HCT116 (cell line): ENCODE data around the gene SHISAL2A. TPM values are rescaled to one million over a fixed set of nuclear protein-coding genes. Genes with fewer than 3 reads are reported as not detected.

Experiments used
- ATAC-seq: fragments of 200-7000 bp; cut with Tn5 transposase; 2 replicates; pipeline ENCODE4 v1.9.1; 2020; ENCODE audit warnings: mild to moderate bottlenecking, moderate library complexity
- BruUV-seq: library from RNA; stranded (reverse); fragments of 400-500 nt; replicated peaks from 2 replicates; lab custom pipeline; 2021; lab: Mats Ljungman, UMichigan
- CTCF ChIA-PET: fragments of 300-600 bp; sonication (Branson Sonifier 250); formaldehyde crosslinking; loops from one replicate; lab custom pipeline; 2021; ENCODE audit warnings: antibody characterized with exemption; lab: Charles Lee
- POLR2A ChIA-PET: fragments of 300-600, 350-600 bp; sonication (Branson Sonifier 250); formaldehyde crosslinking; loops from one replicate; lab custom pipeline; 2021; ENCODE audit warnings: antibody characterized with exemption; lab: Charles Lee
- RAD21 ChIA-PET, 2 experiments: fragments of 300-600 bp; sonication (Branson Sonifier 250); formaldehyde crosslinking; loops; one replicate each; lab custom pipeline; 2023; ENCODE audit warnings: low total read pairs in 2 of 2; ENCODE audit not compliant: uncharacterized antibody in 2 of 2, unreplicated experiment in 2 of 2, low non-redundant PET in 1 of 2; lab: Charles Lee
- DNase-seq: peaks from one replicate; pipeline ENCODE4 v3.0.0-alpha.2; 2010; ENCODE audit warnings: low read depth, low spot score
- H2AFZ ChIP-seq: fragments of 200-600 bp; shearing (Covaris generic), sonication (generic); 2 replicates; pipeline ENCODE4 v1.6.1; 2017; ENCODE audit warnings: low read depth, mixed run types, mixed read lengths, antibody characterized with exemption, low read length; ENCODE audit not compliant: poor library complexity, severe bottlenecking
- H3K27ac ChIP-seq: 2 replicates; pipeline ENCODE4 v1.5.1; 2012; ENCODE audit warnings: low read depth, low read length
- H3K27me3 ChIP-seq: fragments of 200-600 bp; sonication (generic); 2 replicates; pipeline ENCODE4 v1.6.1; 2016; ENCODE audit warnings: mixed run types, low read length, mixed read lengths; ENCODE audit not compliant: insufficient read depth
- H3K36me3 ChIP-seq, 2 experiments: fragments of 200-500 bp in 1 of 2; fragments of 200-600 bp in 1 of 2; sonication (Bioruptor generic) in 1 of 2; sonication (generic) in 1 of 2; 2 replicates each; pipeline versions ENCODE4 v1.5.1 to v1.6.1; 2014 to 2016; ENCODE audit warnings: low read length in 2 of 2, inconsistent platforms in 1 of 2, mixed read lengths in 1 of 2, mixed run types in 1 of 2; ENCODE audit not compliant: insufficient read depth in 2 of 2, control insufficient read depth in 1 of 2
- H3K4me1 ChIP-seq, 2 experiments: fragments of 200-600 bp in 1 of 2; sonication (generic) in 1 of 2; 2 replicates each; pipeline versions ENCODE4 v1.5.1 to v1.6.1; 2012 to 2017; ENCODE audit warnings: low read length in 2 of 2, inconsistent platforms in 1 of 2, mild to moderate bottlenecking in 1 of 2, mixed read lengths in 1 of 2, mixed run types in 1 of 2, moderate library complexity in 1 of 2; ENCODE audit not compliant: insufficient read depth in 2 of 2, control insufficient read depth in 1 of 2
- H3K4me2 ChIP-seq: fragments of 200-600 bp; sonication (generic); 2 replicates; pipeline ENCODE4 v1.6.1; 2017; ENCODE audit warnings: mixed run types, low read length, mixed read lengths
- H3K4me3 ChIP-seq, 2 experiments: fragments of 200-600 bp in 1 of 2; sonication (generic) in 1 of 2; replicated peaks in 1 of 2; 2 replicates each; pipeline ENCODE4 v1.5.1; 2011 to 2016; ENCODE audit warnings: low read length in 2 of 2, control low read depth in 1 of 2, low read depth in 1 of 2, mild to moderate bottlenecking in 1 of 2, mixed read lengths in 1 of 2, mixed run types in 1 of 2
- H3K79me2 ChIP-seq: fragments of 200-600 bp; sonication (generic); 2 replicates; pipeline ENCODE4 v1.6.1; 2017; ENCODE audit warnings: mild to moderate bottlenecking, mixed run types, low read length, moderate library complexity, mixed read lengths; ENCODE audit not compliant: insufficient read depth
- H3K9ac ChIP-seq: fragments of 200-600 bp; sonication (generic); 2 replicates; pipeline ENCODE4 v1.6.1; 2016; ENCODE audit warnings: low read length, mixed read lengths
- H3K9me2 ChIP-seq: fragments of 200-600 bp; sonication (generic), shearing (Covaris generic); 2 replicates; pipeline ENCODE4 v1.6.1; 2017; ENCODE audit warnings: mixed run types, mild to moderate bottlenecking, moderate library complexity; ENCODE audit not compliant: insufficient read depth
- H3K9me3 ChIP-seq, 2 experiments: fragments of 200-500 bp in 1 of 2; fragments of 200-600 bp in 1 of 2; sonication (Bioruptor generic) in 1 of 2; sonication (generic) in 1 of 2; 2 replicates each; pipeline ENCODE4 v1.6.1; 2014 to 2017; ENCODE audit warnings: low read length in 2 of 2, mixed read lengths in 2 of 2, inconsistent platforms in 1 of 2, low read depth in 1 of 2, mild to moderate bottlenecking in 1 of 2, mixed run types in 1 of 2, moderate library complexity in 1 of 2; ENCODE audit not compliant: control insufficient read depth in 1 of 2, insufficient read depth in 1 of 2
- H4K20me1 ChIP-seq: fragments of 200-600 bp; sonication (generic), shearing (Covaris generic); 2 replicates; pipeline ENCODE4 v1.6.1; 2017; ENCODE audit warnings: mixed run types, mild to moderate bottlenecking, moderate library complexity; ENCODE audit not compliant: insufficient read depth
- CBX3 ChIP-seq: IDR thresholded peaks from 2 replicates; pipeline ENCODE4 v1.6.1; 2012; ENCODE audit warnings: low read depth
- CEBPB ChIP-seq: IDR thresholded peaks from 2 replicates; pipeline ENCODE4 v1.6.1; 2012; ENCODE audit warnings: low read depth
- CTCF ChIP-seq, 3 experiments: fragments of 200-600 bp in 1 of 3; sonication (generic) in 1 of 3; IDR thresholded peaks in 2 of 3; conservative IDR thresholded peaks in 1 of 3; 2 replicates each; pipeline ENCODE4 v1.5.1; 2012 to 2017; ENCODE audit warnings: low read depth in 2 of 3, low read length in 2 of 3, antibody characterized with exemption in 1 of 3, borderline replicate concordance in 1 of 3, control low read depth in 1 of 3, mild to moderate bottlenecking in 1 of 3, mixed read lengths in 1 of 3, mixed run types in 1 of 3, moderate library complexity in 1 of 3; ENCODE audit not compliant: insufficient read depth in 1 of 3
- EGR1 ChIP-seq: IDR thresholded peaks from 2 replicates; pipeline ENCODE4 v1.6.1; 2012; ENCODE audit warnings: low read depth
- ELF1 ChIP-seq: IDR thresholded peaks from 2 replicates; pipeline ENCODE4 v1.6.1; 2012; ENCODE audit warnings: low read depth, borderline replicate concordance
- FOSL1 ChIP-seq: IDR thresholded peaks from 2 replicates; pipeline ENCODE4 v1.6.1; 2012; ENCODE audit warnings: low read depth
- JUND ChIP-seq: IDR thresholded peaks from 2 replicates; pipeline ENCODE4 v1.6.1; 2012
- MAX ChIP-seq: IDR thresholded peaks from 2 replicates; pipeline ENCODE4 v1.6.1; 2012
- POLR2A ChIP-seq: IDR thresholded peaks from 2 replicates; pipeline ENCODE4 v1.7.0; 2011; ENCODE audit warnings: borderline replicate concordance; ENCODE audit not compliant: insufficient read depth, insufficient read length; ENCODE audit errors: extremely low read depth
- RAD21 ChIP-seq: IDR thresholded peaks from 2 replicates; pipeline ENCODE4 v1.6.1; 2012; ENCODE audit warnings: low read depth, mild to moderate bottlenecking
- SIN3A ChIP-seq: IDR thresholded peaks from 2 replicates; pipeline ENCODE4 v1.6.1; 2012; ENCODE audit warnings: low read depth
- SP1 ChIP-seq: IDR thresholded peaks from 2 replicates; pipeline ENCODE4 v1.6.1; 2012; ENCODE audit warnings: low read depth
- ZNF274 ChIP-seq: fragments of 200-500 bp; sonication (Bioruptor generic); IDR thresholded peaks from 2 replicates; pipeline ENCODE4 v1.6.1; 2014; ENCODE audit warnings: mild to moderate bottlenecking, low read depth, low read length, inconsistent platforms
- intact Hi-C: fragments of 100-400 bp; cut with micrococcal nuclease; formaldehyde crosslinking; loops from 2 replicates; pipeline ENCODE4 v1.10.0; 2022
- total RNA-seq: library from RNA; stranded (reverse); gene quantifications from one replicate; pipeline ENCODE4 v1.2.1, GENCODE V29; 2021; ENCODE audit not compliant: unreplicated experiment

SHISAL2A gene
- total RNA-seq, 1 experiment from 2014 or later = not detected

DNA sequence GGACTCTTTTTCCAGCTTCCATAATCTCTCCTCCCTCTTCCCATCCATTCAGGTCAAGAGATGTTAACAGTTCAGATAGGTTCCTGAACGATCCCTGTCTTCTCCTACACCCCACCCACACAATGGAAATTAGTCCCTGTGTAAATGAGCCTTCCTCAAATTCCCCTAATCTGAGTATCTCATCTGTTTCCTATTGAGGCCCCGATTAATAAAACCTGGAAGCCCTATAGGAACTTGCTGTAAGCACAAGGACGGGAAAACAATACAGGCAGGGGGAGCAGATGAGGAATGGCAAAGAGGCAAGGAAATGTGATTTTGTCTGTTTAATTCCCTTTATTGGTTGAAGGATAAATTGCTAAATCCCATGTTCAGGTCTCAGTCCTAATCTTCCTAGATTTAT is 37.9 kb upstream of the SHISAL2A start:
- BruUV-seq = no TSS peak
- Histone ChIP-seq H3K4me1 (no peaks in the 10 kb centered on the region), H4K20me1 (no peaks in the 10 kb centered on the region), H3K27ac (no peak overlapping the region), H3K9ac (no peak overlapping the region), H3K4me3 (no peak overlapping the region), H3K9me3 (no peaks in the 10 kb centered on the region), H3K4me2 (no peak overlapping the region), H2AFZ (no peak overlapping the region), H3K27me3 (no peaks in the 10 kb centered on the region), H3K9me2 (no peaks in the 10 kb centered on the region), H3K36me3 (no peaks in the 10 kb centered on the region), H3K79me2 (no peaks in the 10 kb centered on the region)
- ChIA-PET RAD21 (no interaction called here), CTCF (no interaction called here), POLR2A (no interaction called here)
- ATAC-seq = no peak
- intact Hi-C loops = no loop called here
- TF ChIP-seq CBX3 (no peak), SP1 (no peak), POLR2A (no peak), MAX (no peak), FOSL1 (no peak), SIN3A (no peak), ELF1 (no peak), ZNF274 (no peak), CTCF (IDR thresholded peaks at IDR 0.05 in 2 of 3, conservative IDR thresholded peaks at IDR 0.05 in 1 of 3; ENCODE audit: borderline replicate concordance in 1 of 3, insufficient read depth in 1 of 3, low read depth in 2 of 3, low read length in 2 of 3) (no peak), JUND (no peak), CEBPB (no peak), RAD21 (no peak), EGR1 (no peak)
- TF ChIP-seq, all 23 proteins: peak for 0
- DNase-seq = no peak
